HL-60 (cell line): Measurements from ENCODE around the gene TUBGCP2.

Experiments used
- CTCF ChIP-seq: IDR thresholded peaks from one replicate; pipeline ENCODE4 v1.5.1; 2011; ENCODE audit warnings: low read length, control low read depth, inconsistent platforms; ENCODE audit not compliant: insufficient read depth
- SPI1 ChIP-seq: IDR thresholded peaks from 2 replicates; pipeline ENCODE4 v1.6.1; 2012; ENCODE audit warnings: low read depth, mild to moderate bottlenecking, borderline replicate concordance

GRCh38 chr10:133325440-133326222 is 17.0 kb upstream of the TUBGCP2 start:
- TF ChIP-seq CTCF: no peak
- TF ChIP-seq SPI1: no peak
